PC-3 (cell line): ENCODE results near the gene SLF2. TPM values are rescaled to one million over a fixed set of nuclear protein-coding genes. Genes with fewer than 3 reads are reported as not detected.

ENCODE experiments used
- ATAC-seq: fragments of 200-7000 bp; cut with Tn5 transposase; 2 replicates; pipeline ENCODE4 v1.9.1; 2020; ENCODE audit warnings: mild to moderate bottlenecking, moderate library complexity
- BruUV-seq: library from RNA; stranded (reverse); fragments of 400-500 nt; replicated peaks from 2 replicates; lab custom pipeline; 2021; lab: Mats Ljungman, UMichigan
- CTCF ChIA-PET: fragments of 300-600 bp; sonication (Branson Sonifier 250); formaldehyde crosslinking; loops from one replicate; lab custom pipeline; 2022; ENCODE audit warnings: antibody characterized with exemption; lab: Charles Lee
- POLR2A ChIA-PET: fragments of 300-600 bp; sonication (Branson Sonifier 250); formaldehyde crosslinking; loops from one replicate; lab custom pipeline; 2022; ENCODE audit warnings: antibody characterized with exemption; ENCODE audit not compliant: unreplicated experiment; lab: Charles Lee
- DNase-seq: peaks from one replicate; pipeline ENCODE4 v3.0.0-alpha.2; 2015
- H2AFZ ChIP-seq: fragments of 300-600 bp; sonication (generic); 2 replicates; pipeline ENCODE4 v1.6.0; 2016; ENCODE audit warnings: antibody characterized with exemption, low read length
- H3F3A ChIP-seq: fragments of 300-600 bp; sonication (generic); one replicate; pipeline ENCODE4 v1.6.0; 2017; ENCODE audit warnings: antibody characterized with exemption, low read length, control low read depth, mild to moderate bottlenecking; ENCODE audit not compliant: unreplicated experiment
- H3K27ac ChIP-seq: fragments of 300-600 bp; sonication (generic); 2 replicates; pipeline ENCODE4 v1.5.1; 2016; ENCODE audit warnings: mild to moderate bottlenecking, low read length
- H3K27me3 ChIP-seq: fragments of 300-600 bp; sonication (generic); 2 replicates; pipeline ENCODE4 v1.6.1; 2016; ENCODE audit warnings: low read length, mixed read lengths
- H3K36me3 ChIP-seq: fragments of 300-600 bp; sonication (generic); 2 replicates; pipeline ENCODE4 v1.6.1; 2016; ENCODE audit warnings: low read depth, mixed run types, low read length, mixed read lengths
- H3K4me1 ChIP-seq: fragments of 300-600 bp; sonication (generic); 2 replicates; pipeline ENCODE4 v1.5.1; 2016; ENCODE audit warnings: low read length; ENCODE audit not compliant: insufficient read depth
- H3K4me2 ChIP-seq: fragments of 300-600 bp; sonication (generic); 2 replicates; pipeline ENCODE4 v1.6.0; 2016; ENCODE audit warnings: low read length
- H3K4me3 ChIP-seq: fragments of 300-600 bp; sonication (generic); 2 replicates; pipeline ENCODE4 v1.5.1; 2016; ENCODE audit warnings: mild to moderate bottlenecking, low read length, mixed read lengths
- H3K79me2 ChIP-seq: fragments of 300-600 bp; sonication (generic); 2 replicates; pipeline ENCODE4 v1.6.1; 2017; ENCODE audit warnings: low read length, mixed read lengths
- H3K9ac ChIP-seq: fragments of 300-600 bp; sonication (generic); 2 replicates; pipeline ENCODE4 v1.6.0; 2016; ENCODE audit warnings: mild to moderate bottlenecking, low read length
- H3K9me2 ChIP-seq: fragments of 300-600 bp; sonication (generic); replicated peaks from 2 replicates; pipeline ENCODE4 v1.6.1; 2016; ENCODE audit warnings: mixed run types, low read length, mixed read lengths
- H3K9me3 ChIP-seq: fragments of 300-600 bp; sonication (generic); 2 replicates; pipeline ENCODE4 v1.6.1; 2016; ENCODE audit warnings: low read length, mixed read lengths
- H4K20me1 ChIP-seq: fragments of 300-600 bp; sonication (generic); 2 replicates; pipeline ENCODE4 v1.6.1; 2016; ENCODE audit warnings: low read length, mixed read lengths
- CTCF ChIP-seq: fragments of 300-600 bp; sonication (generic); conservative IDR thresholded peaks from 2 replicates; pipeline ENCODE4 v1.5.1; 2017; ENCODE audit warnings: antibody characterized with exemption, low read depth, mild to moderate bottlenecking, low read length
- EZH2 ChIP-seq: fragments of 300-600 bp; sonication (generic); IDR thresholded peaks from one replicate; pipeline ENCODE4 v1.6.1; 2017; ENCODE audit warnings: antibody characterized with exemption, mild to moderate bottlenecking, low read length; ENCODE audit not compliant: unreplicated experiment
- EZH2phosphoT487 ChIP-seq: fragments of 300-600 bp; sonication (generic); IDR thresholded peaks from 2 replicates; pipeline ENCODE4 v1.6.1; 2018; ENCODE audit warnings: mild to moderate bottlenecking, antibody characterized with exemption, low read length, borderline replicate concordance
- intact Hi-C: fragments of 100-400 bp; cut with micrococcal nuclease; formaldehyde crosslinking; loops from 2 replicates; pipeline ENCODE4 v1.9.0; 2023
- total RNA-seq: library from RNA; depleted of rRNA; stranded (reverse); fragments of >200 nt; gene quantifications from 2 replicates; pipeline ENCODE4 v1.2.3, GENCODE V29; 2014

SLF2 gene
- total RNA-seq, 1 experiment from 2014 or later: 19.5 TPM

- DNase-seq (peak; percentile 88), ATAC-seq (peak; percentile 94)
- no peaks in the 10 kb centered on the region for H4K20me1 ChIP-seq
- ChIA-PET CTCF (no interaction called here), POLR2A (no interaction called here)
- BruUV-seq: no TSS peak
- H3K9me3 ChIP-seq: no peaks in the 10 kb centered on the region
- peaks cover 20% of the 10 kb centered on the region for H3K4me1 ChIP-seq
- H3K27ac ChIP-seq: peak overlapping the region; percentile 74
- peak overlapping the region; percentile 44; the same call in 1 of the 2 replicates for H3K9ac ChIP-seq
- peak overlapping the region; percentile 78 for H3K4me2 ChIP-seq
- TF ChIP-seq EZH2phosphoT487: no peak
- no peak for TF ChIP-seq EZH2
- TF ChIP-seq CTCF: no peak
- H3K4me3 ChIP-seq: no peak overlapping the region
- intact Hi-C loops: no loop called here
- H3K79me2 ChIP-seq: no peaks in the 10 kb centered on the region
- H3K9me2 ChIP-seq: no peaks in the 10 kb centered on the region
- H3F3A ChIP-seq: no peaks in the 10 kb centered on the region
- no peaks in the 10 kb centered on the region for H3K27me3 ChIP-seq
- H3K36me3 ChIP-seq: no peaks in the 10 kb centered on the region
- peak overlapping the region; percentile 84 for H2AFZ ChIP-seq
These were observed 22.0 kb upstream of the SLF2 start for GRCh38 chr10:100890673-100891317.

- peak; percentile 32 for DNase-seq
- H3K4me1 ChIP-seq: peaks cover 27% of the 10 kb centered on the region
- TF ChIP-seq CTCF (no peak), EZH2phosphoT487 (no peak), EZH2 (no peak)
- no peaks in the 10 kb centered on the region for H3K9me2 ChIP-seq
- no peak overlapping the region for H3K9ac ChIP-seq
- ATAC-seq: no peak
- no peaks in the 10 kb centered on the region for H3F3A ChIP-seq
- ChIA-PET POLR2A (interaction anchor here (0.6 kb wide), 1 partner anchor 523 kb away, joined by 5 read pairs; no protein-coding TSS in a partner anchor), CTCF (interaction anchor here (0.6 kb wide), 1 partner anchor 39 kb away, joined by 3 read pairs; no protein-coding TSS in a partner anchor)
- no TSS peak for BruUV-seq
- H3K27ac ChIP-seq: no peak overlapping the region
- H3K36me3 ChIP-seq: no peaks in the 10 kb centered on the region
- no peaks in the 10 kb centered on the region for H4K20me1 ChIP-seq
- H3K4me2 ChIP-seq: no peak overlapping the region
- H3K4me3 ChIP-seq: no peak overlapping the region
- H3K9me3 ChIP-seq: no peaks in the 10 kb centered on the region
- H3K27me3 ChIP-seq: no peaks in the 10 kb centered on the region
- H2AFZ ChIP-seq: no peak overlapping the region
- intact Hi-C loops: no loop called here
- no peaks in the 10 kb centered on the region for H3K79me2 ChIP-seq
These were observed 18.7 kb upstream of the SLF2 start for GRCh38 chr10:100894033-100894432.

- Histone ChIP-seq H3K4me2 (no peak overlapping the region), H2AFZ (no peak overlapping the region), H3K79me2 (no peaks in the 10 kb centered on the region), H3K27me3 (no peaks in the 10 kb centered on the region), H3K9me2 (no peaks in the 10 kb centered on the region), H3K36me3 (no peaks in the 10 kb centered on the region), H4K20me1 (no peaks in the 10 kb centered on the region), H3K27ac (no peak overlapping the region), H3F3A (no peaks in the 10 kb centered on the region), H3K9ac (no peak overlapping the region), H3K9me3 (no peaks in the 10 kb centered on the region), H3K4me1 (peaks cover 25% of the 10 kb centered on the region), H3K4me3 (no peak overlapping the region)
- no peak for TF ChIP-seq EZH2phosphoT487
- no peak for TF ChIP-seq EZH2
- CTCF ChIA-PET: interaction anchor here (0.6 kb wide), 1 partner anchor 40 kb away, joined by 3 read pairs; no protein-coding TSS in a partner anchor
- no peak for ATAC-seq
- intact Hi-C loops: no loop called here
- BruUV-seq: no TSS peak
- POLR2A ChIA-PET: no interaction called here
- DNase-seq: no peak
These were observed 18.0 kb upstream of the SLF2 start for GRCh38 chr10:100894589-100895294.
